GM21381 (cell line): Measurements from ENCODE around the gene HOXC10.

Experiments used
- ATAC-seq: cut with Tn5 transposase; IDR thresholded peaks from one replicate; pipeline ENCODE4 v1.9.1; 2021; ENCODE audit warnings: mild to moderate bottlenecking, moderate library complexity; ENCODE audit not compliant: unreplicated experiment

The HOXC10 gene

GRCh38 chr12:54002278-54002914 is 17.4 kb downstream of the HOXC10 start:
- ATAC-seq, result no peak

GRCh38 chr12:54002915-54003389 is 18.0 kb downstream of the HOXC10 start:
- ATAC-seq, result no peak

GRCh38 chr12:54003625-54004024 is 18.7 kb downstream of the HOXC10 start:
- ATAC-seq, result no peak

- ATAC-seq, result no peak
Observed at GRCh38 chr12:54004063-54004840, 19.3 kb downstream of the HOXC10 start.

- no peak for ATAC-seq
Observed at GRCh38 chr12:54004841-54005530, 20.0 kb downstream of the HOXC10 start.

GRCh38 chr12:54005531-54005852 is 20.5 kb downstream of the HOXC10 start:
- ATAC-seq, result no peak

GRCh38 chr12:54005853-54006558 is 21.1 kb downstream of the HOXC10 start:
- ATAC-seq, result peak; percentile 54

GRCh38 chr12:54006559-54007220 is 21.7 kb downstream of the HOXC10 start:
- ATAC-seq, result no peak

GRCh38 chr12:54007538-54008259 is 22.8 kb downstream of the HOXC10 start:
- ATAC-seq, result no peak

- no peak for ATAC-seq
Observed at GRCh38 chr12:54008260-54008552, 23.3 kb downstream of the HOXC10 start.

GRCh38 chr12:54009171-54010052 is 24.5 kb downstream of the HOXC10 start:
- ATAC-seq, result no peak

- ATAC-seq, result no peak
Observed at GRCh38 chr12:54010053-54010971, 25.4 kb downstream of the HOXC10 start.

GRCh38 chr12:54010972-54011664 is 26.2 kb downstream of the HOXC10 start:
- ATAC-seq, result no peak

GRCh38 chr12:54011665-54012532 is 27.0 kb downstream of the HOXC10 start:
- ATAC-seq, result no peak

- ATAC-seq, result no peak
Observed at GRCh38 chr12:54012631-54013409, 27.9 kb downstream of the HOXC10 start.
